ENCODE data around the gene SLC25A12. TPM values are rescaled to one million over a fixed set of nuclear protein-coding genes. Genes with fewer than 3 reads are reported as not detected.
A peak's percentile ranks its signal among the peaks of the same experiment; 100 is the strongest.

The SLC25A12 gene
- total and polyA plus RNA-seq, 10 of the 15 experiments (the other 5 are each of a cell fraction or from before 2014, with no cell fraction given): 20.9 to 50.0 (median 33.0) TPM

DNA sequence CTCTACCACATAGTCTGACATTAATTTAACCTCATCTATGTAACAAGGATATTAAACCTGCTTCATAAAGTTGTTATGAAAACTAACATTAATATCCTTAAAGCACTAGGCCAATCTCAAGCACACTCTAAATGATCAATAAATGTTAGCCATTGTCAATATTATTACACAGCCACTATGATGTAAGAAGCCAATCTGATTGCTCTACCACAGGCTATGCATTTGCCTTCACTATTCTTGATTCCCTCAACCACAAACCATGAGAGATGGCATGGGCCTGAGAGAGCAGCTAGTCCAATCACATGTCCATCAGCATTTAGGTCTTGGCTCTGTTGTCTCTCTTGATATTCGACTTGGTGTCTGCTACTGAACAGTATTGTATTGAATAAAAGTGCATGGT is 4.2 kb downstream of the SLC25A12 start:
- in situ Hi-C loops (cut with MboI) (no loop called here), intact Hi-C loops (cut with micrococcal nuclease; ENCODE audit: unreplicated experiment) (loop anchor here (5.0 kb wide), 1 partner anchor 37 kb away; no protein-coding TSS in a partner anchor)
- Histone ChIP-seq H3K4me2 (ENCODE audit: control insufficient read depth, insufficient read depth) (peak overlapping the region; percentile 33; the same call in 1 of the 2 replicates), H3K9ac (ENCODE audit: control insufficient read depth, insufficient read depth, low read length) (no peak overlapping the region), H3K36me3 (ENCODE audit: control insufficient read depth in 2 of 2, insufficient read depth in 2 of 2, low read length in 1 of 2) (peaks cover 0 to 6% of the 10 kb centered on the region in 2 experiments; a peak in 1 of 4 replicates), H3K27me3 (replicated peaks in 1 of 2; ENCODE audit: control insufficient read depth in 2 of 2, insufficient read depth in 2 of 2, low read length in 1 of 2) (no peaks in the 10 kb centered on the region), H3K4me1 (ENCODE audit: control insufficient read depth, insufficient read depth, low read length) (no peaks in the 10 kb centered on the region), H3K27ac (ENCODE audit: control insufficient read depth, insufficient read depth) (no peak overlapping the region), H2AFZ (ENCODE audit: control insufficient read depth, low read depth, low read length) (no peak overlapping the region), H4K20me1 (ENCODE audit: control insufficient read depth, insufficient read depth) (no peaks in the 10 kb centered on the region), H3K4me3 (no peak overlapping the region), H3K9me3 (replicated peaks; ENCODE audit: control insufficient read depth, insufficient read depth, low read length) (no peaks in the 10 kb centered on the region), H3K79me2 (ENCODE audit: control insufficient read depth, insufficient read depth, low read length) (peaks cover 44% of the 10 kb centered on the region)
- no peak for FAIRE-seq
- RAD21 ChIA-PET (ENCODE audit: unreplicated experiment): no interaction called here
- no peak for DNase-seq (ENCODE audit: low read depth, low spot score)
- SMC1A ChIA-PET (ENCODE audit: uncharacterized antibody, unreplicated experiment): interaction anchor here (1.0 to 2.2 kb wide), 2 partner anchors 11 to 13 kb away, joined by 3 to 6 read pairs; no protein-coding TSS in a partner anchor
- TF ChIP-seq, protein P1, sequence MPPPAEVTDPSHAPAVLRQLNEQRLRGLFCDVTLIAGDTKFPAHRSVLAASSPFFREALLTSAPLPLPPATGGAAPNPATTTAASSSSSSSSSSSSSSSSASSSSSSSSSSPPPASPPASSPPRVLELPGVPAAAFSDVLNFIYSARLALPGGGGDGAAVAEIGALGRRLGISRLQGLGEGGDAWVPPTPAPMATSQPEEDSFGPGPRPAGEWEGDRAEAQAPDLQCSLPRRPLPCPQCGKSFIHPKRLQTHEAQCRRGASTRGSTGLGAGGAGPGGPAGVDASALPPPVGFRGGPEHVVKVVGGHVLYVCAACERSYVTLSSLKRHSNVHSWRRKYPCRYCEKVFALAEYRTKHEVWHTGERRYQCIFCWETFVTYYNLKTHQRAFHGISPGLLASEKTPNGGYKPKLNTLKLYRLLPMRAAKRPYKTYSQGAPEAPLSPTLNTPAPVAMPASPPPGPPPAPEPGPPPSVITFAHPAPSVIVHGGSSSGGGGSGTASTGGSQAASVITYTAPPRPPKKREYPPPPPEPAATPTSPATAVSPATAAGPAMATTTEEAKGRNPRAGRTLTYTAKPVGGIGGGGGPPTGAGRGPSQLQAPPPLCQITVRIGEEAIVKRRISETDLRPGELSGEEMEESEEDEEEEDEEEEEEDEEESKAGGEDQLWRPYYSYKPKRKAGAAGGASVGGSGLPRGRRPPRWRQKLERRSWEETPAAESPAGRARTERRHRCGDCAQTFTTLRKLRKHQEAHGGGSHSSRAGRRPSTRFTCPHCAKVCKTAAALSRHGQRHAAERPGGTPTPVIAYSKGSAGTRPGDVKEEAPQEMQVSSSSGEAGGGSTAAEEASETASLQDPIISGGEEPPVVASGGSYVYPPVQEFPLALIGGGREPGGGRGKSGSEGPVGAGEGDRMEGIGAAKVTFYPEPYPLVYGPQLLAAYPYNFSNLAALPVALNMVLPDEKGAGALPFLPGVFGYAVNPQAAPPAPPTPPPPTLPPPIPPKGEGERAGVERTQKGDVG (CRISPR knock-in tag; IDR thresholded peaks at IDR 0.05): no peak
- TF ChIP-seq CREB1 (IDR thresholded peaks at IDR 0.05; ENCODE audit: low read depth): no peak
- TF ChIP-seq CBX3 (IDR thresholded peaks at IDR 0.05; ENCODE audit: borderline replicate concordance, low read depth): no peak
- TF ChIP-seq SMC3 (IDR thresholded peaks at IDR 0.05; ENCODE audit: borderline replicate concordance, low read length): no peak
- TF ChIP-seq, protein P2, sequence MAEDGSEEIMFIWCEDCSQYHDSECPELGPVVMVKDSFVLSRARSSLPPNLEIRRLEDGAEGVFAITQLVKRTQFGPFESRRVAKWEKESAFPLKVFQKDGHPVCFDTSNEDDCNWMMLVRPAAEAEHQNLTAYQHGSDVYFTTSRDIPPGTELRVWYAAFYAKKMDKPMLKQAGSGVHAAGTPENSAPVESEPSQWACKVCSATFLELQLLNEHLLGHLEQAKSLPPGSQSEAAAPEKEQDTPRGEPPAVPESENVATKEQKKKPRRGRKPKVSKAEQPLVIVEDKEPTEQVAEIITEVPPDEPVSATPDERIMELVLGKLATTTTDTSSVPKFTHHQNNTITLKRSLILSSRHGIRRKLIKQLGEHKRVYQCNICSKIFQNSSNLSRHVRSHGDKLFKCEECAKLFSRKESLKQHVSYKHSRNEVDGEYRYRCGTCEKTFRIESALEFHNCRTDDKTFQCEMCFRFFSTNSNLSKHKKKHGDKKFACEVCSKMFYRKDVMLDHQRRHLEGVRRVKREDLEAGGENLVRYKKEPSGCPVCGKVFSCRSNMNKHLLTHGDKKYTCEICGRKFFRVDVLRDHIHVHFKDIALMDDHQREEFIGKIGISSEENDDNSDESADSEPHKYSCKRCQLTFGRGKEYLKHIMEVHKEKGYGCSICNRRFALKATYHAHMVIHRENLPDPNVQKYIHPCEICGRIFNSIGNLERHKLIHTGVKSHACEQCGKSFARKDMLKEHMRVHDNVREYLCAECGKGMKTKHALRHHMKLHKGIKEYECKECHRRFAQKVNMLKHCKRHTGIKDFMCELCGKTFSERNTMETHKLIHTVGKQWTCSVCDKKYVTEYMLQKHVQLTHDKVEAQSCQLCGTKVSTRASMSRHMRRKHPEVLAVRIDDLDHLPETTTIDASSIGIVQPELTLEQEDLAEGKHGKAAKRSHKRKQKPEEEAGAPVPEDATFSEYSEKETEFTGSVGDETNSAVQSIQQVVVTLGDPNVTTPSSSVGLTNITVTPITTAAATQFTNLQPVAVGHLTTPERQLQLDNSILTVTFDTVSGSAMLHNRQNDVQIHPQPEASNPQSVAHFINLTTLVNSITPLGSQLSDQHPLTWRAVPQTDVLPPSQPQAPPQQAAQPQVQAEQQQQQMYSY (CRISPR knock-in tag; IDR thresholded peaks at IDR 0.05): no peak
- CTCF ChIA-PET: interaction anchor here (0.7 to 1.2 kb wide), 2 partner anchors 215 to 231 kb away, joined by 3 read pairs; no protein-coding TSS in a partner anchor
- whole genome bisulfite sequencing (ENCODE audit: insufficient coverage, insufficient replicate concordance, low lambda C conversion rate, missing lambda C conversion rate): 96% methylated on average over 1 of the region's 1 CpG
- POLR2A ChIA-PET: interaction anchor here (0.6 kb wide), 1 partner anchor 55 kb away, joined by 3 read pairs; no protein-coding TSS in a partner anchor
- no peak for ATAC-seq
- TSS peak; percentile 10 for BruUV-seq (replicated peaks)
